NCI-H1417 (cell line): Measurements from ENCODE around the gene COG5.
A peak's percentile ranks its signal among the peaks of the same experiment; 100 is the strongest.
"Not testable (repeated sequence)": the region's sequence is repeated elsewhere in the genome, so short reads cannot be mapped to it uniquely, and the experiment has no call there.

Experiments
- DNase-seq, 3 experiments: peaks; one replicate each; lab custom pipeline; 2025; lab: John Stamatoyannopoulos, UW

The COG5 gene

GRCh38 chr7:107220806-107221205 lies 342.9 kb downstream of the COG5 start:
- DNase-seq, result not testable (repeated sequence)

GRCh38 chr7:107220356-107220755 lies 343.4 kb downstream of the COG5 start:
- no peak for DNase-seq

GRCh38 chr7:107219563-107220244 lies 344.0 kb downstream of the COG5 start:
- DNase-seq, result no peak

- DNase-seq, result no peak
These were observed 349.8 kb downstream of the COG5 start for GRCh38 chr7:107213945-107214344.

- no peak for DNase-seq
These were observed 350.4 kb downstream of the COG5 start for GRCh38 chr7:107213193-107213788.

GRCh38 chr7:107212725-107213124 lies 351.0 kb downstream of the COG5 start:
- DNase-seq, result no peak

GRCh38 chr7:107210400-107210799 lies 353.3 kb downstream of the COG5 start:
- no peak for DNase-seq

- DNase-seq, result no peak
These were observed 354.2 kb downstream of the COG5 start for GRCh38 chr7:107209565-107209964.

GRCh38 chr7:107208563-107208962 lies 355.2 kb downstream of the COG5 start:
- DNase-seq, result no peak

- no peak for DNase-seq
These were observed 355.6 kb downstream of the COG5 start for GRCh38 chr7:107208024-107208521.

GRCh38 chr7:107207459-107207858 lies 356.3 kb downstream of the COG5 start:
- no peak for DNase-seq

GRCh38 chr7:107206706-107207105 lies 357.0 kb downstream of the COG5 start:
- no peak for DNase-seq

- no peak for DNase-seq
These were observed 357.6 kb downstream of the COG5 start for GRCh38 chr7:107206136-107206535.

GRCh38 chr7:107203607-107204006 lies 360.1 kb downstream of the COG5 start:
- no peak for DNase-seq

GRCh38 chr7:107201795-107202450 lies 361.8 kb downstream of the COG5 start:
- DNase-seq, result peak; percentile 24 to 84 (median 50)

GRCh38 chr7:107196834-107197610 lies 366.7 kb downstream of the COG5 start:
- DNase-seq, result no peak

GRCh38 chr7:107194052-107194451 lies 369.7 kb downstream of the COG5 start:
- no peak for DNase-seq

GRCh38 chr7:107190090-107190489 lies 373.6 kb downstream of the COG5 start:
- no peak for DNase-seq

GRCh38 chr7:107187774-107188173 lies 375.9 kb downstream of the COG5 start:
- DNase-seq, result no peak

- DNase-seq, result no peak
These were observed 377.5 kb downstream of the COG5 start for GRCh38 chr7:107186240-107186639.

GRCh38 chr7:107185716-107186115 lies 378.0 kb downstream of the COG5 start:
- no peak for DNase-seq

GRCh38 chr7:107181172-107181571 lies 382.5 kb downstream of the COG5 start:
- no peak for DNase-seq
